Osteoblast (primary cell): ENCODE measurements around the gene MUS81. TPM values are rescaled to one million over a fixed set of nuclear protein-coding genes. Genes with fewer than 3 reads are reported as not detected.
A peak's percentile ranks its signal among the peaks of the same experiment; 100 is the strongest.

Source experiments
- DNase-seq: peaks from one replicate; pipeline ENCODE4 v3.0.0; 2011; ENCODE audit warnings: low spot score, mixed read lengths; ENCODE audit not compliant: insufficient read length; ENCODE audit errors: missing footprints
- H2AFZ ChIP-seq: 2 replicates; pipeline ENCODE4 v1.6.0; 2011; ENCODE audit warnings: mild to moderate bottlenecking, low read length
- H3K27ac ChIP-seq: 2 replicates; pipeline ENCODE4 v1.5.1; 2011; ENCODE audit warnings: mild to moderate bottlenecking, low read depth, low read length, moderate library complexity
- H3K27me3 ChIP-seq: 2 replicates; pipeline ENCODE4 v1.6.0; 2012; ENCODE audit warnings: mild to moderate bottlenecking, control low read depth, inconsistent platforms, low read length, moderate library complexity; ENCODE audit not compliant: insufficient read depth
- H3K36me3 ChIP-seq: 2 replicates; pipeline ENCODE4 v1.5.1; 2011; ENCODE audit warnings: mild to moderate bottlenecking, low read length, control low read depth, moderate library complexity; ENCODE audit not compliant: insufficient read depth
- H3K4me1 ChIP-seq: 2 replicates; pipeline ENCODE4 v1.5.1; 2011; ENCODE audit warnings: mild to moderate bottlenecking, low read length, control low read depth, moderate library complexity; ENCODE audit not compliant: insufficient read depth
- H3K4me2 ChIP-seq: 2 replicates; pipeline ENCODE4 v1.6.0; 2011; ENCODE audit warnings: mild to moderate bottlenecking, low read length; ENCODE audit not compliant: insufficient read depth
- H3K4me3 ChIP-seq: fragments of 200-600 bp; sonication (generic); 3 replicates; pipeline ENCODE4 v1.5.1; 2012; ENCODE audit warnings: mild to moderate bottlenecking, low read length, inconsistent platforms; ENCODE audit not compliant: insufficient read depth
- H3K79me2 ChIP-seq: 2 replicates; pipeline ENCODE4 v1.6.0; 2012; ENCODE audit warnings: mild to moderate bottlenecking, low read length, control low read depth, inconsistent platforms; ENCODE audit not compliant: insufficient read depth
- H3K9me3 ChIP-seq: 2 replicates; pipeline ENCODE4 v1.5.1; 2011; ENCODE audit warnings: low read depth, low read length, control low read depth
- H4K20me1 ChIP-seq: 2 replicates; pipeline ENCODE4 v1.6.0; 2012; ENCODE audit warnings: mild to moderate bottlenecking, low read length, control low read depth; ENCODE audit not compliant: insufficient read depth
- total RNA-seq: library from RNA; depleted of rRNA; stranded (reverse); fragments of >200 nt; gene quantifications from 2 replicates; pipeline ENCODE4 v1.2.3, GENCODE V29; 2012
- TF ChIP-seq, protein P1 (sequence below): IDR thresholded peaks from 2 replicates; pipeline ENCODE4 v1.5.1; 2011; ENCODE audit warnings: mild to moderate bottlenecking, low read depth, low read length, moderate library complexity; ENCODE audit errors: extremely low read depth

The MUS81 gene
- total RNA-seq, 1 donor = 53.6 TPM

DNA sequence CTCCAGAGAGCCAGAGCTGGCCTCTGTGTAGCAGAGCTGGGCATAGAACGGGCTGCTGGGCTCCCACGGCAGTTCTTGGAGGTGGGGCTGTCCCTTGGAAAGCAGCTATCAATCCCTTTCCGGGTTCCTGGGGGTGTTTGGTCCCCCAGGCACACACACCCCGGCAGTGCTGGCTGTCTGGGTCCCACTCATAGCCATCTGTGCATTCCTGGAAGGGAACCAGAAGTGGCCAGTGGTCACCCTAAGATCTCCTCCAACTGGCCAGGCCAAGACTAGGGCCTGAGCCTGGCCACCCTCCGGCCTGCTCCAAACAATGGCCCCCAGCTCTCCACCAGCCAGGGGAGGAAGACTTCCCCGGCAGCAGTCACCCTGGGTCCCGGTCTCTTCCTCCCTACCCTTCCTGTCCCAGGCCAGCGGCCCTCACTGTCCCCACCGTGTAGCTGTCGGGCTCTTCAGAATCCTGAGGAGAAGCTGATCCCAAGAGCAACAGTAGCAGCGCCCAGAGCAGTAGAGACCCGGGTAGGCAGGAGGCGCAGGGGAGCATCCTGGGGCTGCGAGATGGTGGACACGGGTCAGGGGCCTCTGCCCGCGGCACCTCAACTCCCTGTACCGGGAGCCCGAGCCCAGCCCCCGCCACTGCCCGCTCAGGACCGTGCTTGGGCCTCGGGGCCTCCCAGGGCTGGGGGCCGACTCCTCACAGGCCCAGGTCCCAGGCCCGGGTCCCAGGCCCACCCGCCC is 11.7 kb downstream of the MUS81 start:
- peaks cover 44% of the 10 kb centered on the region for H3K79me2 ChIP-seq
- H3K4me2 ChIP-seq = peak overlapping the region; percentile 81
- peak overlapping the region; percentile 68 for H3K27ac ChIP-seq
- H3K9me3 ChIP-seq = no peaks in the 10 kb centered on the region
- H2AFZ ChIP-seq = no peak overlapping the region
- no peaks in the 10 kb centered on the region for H3K27me3 ChIP-seq
- peaks cover 20% of the 10 kb centered on the region for H3K4me1 ChIP-seq
- peaks cover 22% of the 10 kb centered on the region for H4K20me1 ChIP-seq
- peak overlapping the region; percentile 81 for H3K4me3 ChIP-seq
- peaks cover 37% of the 10 kb centered on the region for H3K36me3 ChIP-seq
- DNase-seq = peak; percentile 97
- TF ChIP-seq, protein P1, sequence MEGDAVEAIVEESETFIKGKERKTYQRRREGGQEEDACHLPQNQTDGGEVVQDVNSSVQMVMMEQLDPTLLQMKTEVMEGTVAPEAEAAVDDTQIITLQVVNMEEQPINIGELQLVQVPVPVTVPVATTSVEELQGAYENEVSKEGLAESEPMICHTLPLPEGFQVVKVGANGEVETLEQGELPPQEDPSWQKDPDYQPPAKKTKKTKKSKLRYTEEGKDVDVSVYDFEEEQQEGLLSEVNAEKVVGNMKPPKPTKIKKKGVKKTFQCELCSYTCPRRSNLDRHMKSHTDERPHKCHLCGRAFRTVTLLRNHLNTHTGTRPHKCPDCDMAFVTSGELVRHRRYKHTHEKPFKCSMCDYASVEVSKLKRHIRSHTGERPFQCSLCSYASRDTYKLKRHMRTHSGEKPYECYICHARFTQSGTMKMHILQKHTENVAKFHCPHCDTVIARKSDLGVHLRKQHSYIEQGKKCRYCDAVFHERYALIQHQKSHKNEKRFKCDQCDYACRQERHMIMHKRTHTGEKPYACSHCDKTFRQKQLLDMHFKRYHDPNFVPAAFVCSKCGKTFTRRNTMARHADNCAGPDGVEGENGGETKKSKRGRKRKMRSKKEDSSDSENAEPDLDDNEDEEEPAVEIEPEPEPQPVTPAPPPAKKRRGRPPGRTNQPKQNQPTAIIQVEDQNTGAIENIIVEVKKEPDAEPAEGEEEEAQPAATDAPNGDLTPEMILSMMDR = peak; percentile 18

DNA sequence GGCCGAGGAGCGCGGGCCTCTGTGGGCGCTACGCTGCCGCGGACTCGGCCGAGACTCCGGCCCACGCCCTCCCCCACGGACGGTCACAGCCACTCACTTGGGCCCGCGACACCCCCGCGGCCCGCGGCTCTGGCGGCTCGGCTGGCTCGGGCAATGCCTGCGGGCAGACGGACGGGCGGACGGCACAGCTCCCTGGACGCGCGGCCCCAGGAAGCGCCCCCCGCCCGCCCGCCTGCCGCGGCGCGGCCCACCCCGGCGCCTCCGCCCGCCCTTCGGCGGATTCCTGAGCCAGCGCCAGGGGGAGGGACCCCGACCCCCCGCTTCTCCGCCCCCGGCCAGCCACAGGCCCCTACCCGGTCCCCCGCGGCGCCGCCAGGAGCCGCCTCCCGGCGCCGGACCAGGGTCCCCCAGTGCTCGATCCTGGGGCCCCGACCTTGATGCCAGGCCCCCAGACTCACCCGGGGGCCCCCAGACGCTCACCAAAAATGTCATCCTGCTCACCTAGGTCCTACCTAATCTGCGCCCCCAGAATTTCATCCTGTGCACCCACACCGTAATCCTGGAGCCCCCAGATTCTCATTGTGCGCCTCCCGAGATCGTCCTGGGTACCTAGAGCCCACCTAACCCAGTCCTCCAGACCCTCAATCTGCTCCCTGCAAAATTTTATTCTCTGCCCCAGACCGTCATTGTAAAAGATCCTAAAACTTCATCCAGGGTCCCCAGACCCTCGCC is 12.5 kb downstream of the MUS81 start, which contains the start of gene EFEMP2:
Gene EFEMP2, minus strand, starts transcription at position 215 of the 732 bp plus-strand sequence. CDS start 446 bp downstream, outside the sequence.
- H3K27ac ChIP-seq = peak within 1 kb of the TSS; percentile 80
- TF ChIP-seq, protein P1 = no peak
- peak within 1 kb of the TSS; percentile 94 for H3K4me2 ChIP-seq
- no peaks in the 10 kb centered on the region for H3K27me3 ChIP-seq
- peaks cover 20% of the 10 kb centered on the region for H3K4me1 ChIP-seq
- peaks cover 17% of the 10 kb centered on the region for H4K20me1 ChIP-seq
- peak within 1 kb of the TSS; percentile 72 for H2AFZ ChIP-seq
- peaks cover 43% of the 10 kb centered on the region for H3K79me2 ChIP-seq
- DNase-seq = peak; percentile 96
- no peaks in the 10 kb centered on the region for H3K9me3 ChIP-seq
- H3K4me3 ChIP-seq = peak within 1 kb of the TSS; percentile 81
- H3K36me3 ChIP-seq = peaks cover 35% of the 10 kb centered on the region

DNA sequence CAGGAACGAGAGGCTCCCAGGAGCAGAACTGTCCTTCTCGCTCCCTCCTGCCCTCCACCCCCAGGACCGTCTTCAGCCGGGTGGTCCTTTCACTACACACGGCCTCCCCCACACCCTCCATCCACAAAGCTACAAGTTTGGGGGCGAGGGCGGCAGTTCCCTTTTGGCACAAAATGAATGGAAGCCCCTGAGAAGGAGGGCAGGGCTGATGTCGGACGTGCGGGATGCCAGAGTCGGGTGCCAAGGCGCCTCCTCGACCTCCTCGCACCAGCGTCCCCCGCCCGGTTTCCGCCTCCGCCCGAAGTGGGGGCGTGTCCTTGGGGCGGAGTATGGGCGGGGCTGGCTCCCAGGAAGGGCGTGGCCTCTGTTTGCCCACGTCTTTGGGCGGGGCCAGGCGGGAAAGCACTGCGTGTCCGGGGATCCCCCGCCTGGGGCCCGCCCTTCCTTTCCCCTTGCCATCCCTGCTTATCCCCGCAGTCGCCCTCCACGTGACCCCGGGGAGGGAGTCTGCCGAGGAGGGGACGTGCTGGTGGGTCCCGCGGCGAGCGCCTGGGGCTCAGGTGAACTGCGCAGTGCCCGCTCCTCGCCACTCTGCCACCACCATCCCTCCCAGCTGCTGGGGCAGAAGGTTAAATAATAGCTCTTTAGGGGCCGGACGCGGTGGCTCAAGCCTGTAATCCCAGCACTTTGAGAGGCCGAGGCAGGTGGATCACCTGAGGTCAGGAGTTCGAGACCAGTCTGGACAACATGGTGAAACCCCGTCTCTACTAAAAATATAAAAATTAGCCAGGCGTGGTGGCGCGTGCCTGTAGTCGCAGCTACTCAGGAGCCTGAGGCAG is 13.3 kb downstream of the MUS81 start:
- peak overlapping the region; percentile 80 for H3K27ac ChIP-seq
- H3K9me3 ChIP-seq = no peaks in the 10 kb centered on the region
- peak overlapping the region; percentile 94 for H3K4me2 ChIP-seq
- peak; percentile 99 for DNase-seq
- peaks cover 20% of the 10 kb centered on the region for H3K4me1 ChIP-seq
- H3K27me3 ChIP-seq = no peaks in the 10 kb centered on the region
- TF ChIP-seq, protein P1 = no peak
- H2AFZ ChIP-seq = peak overlapping the region; percentile 72
- H3K4me3 ChIP-seq = peak overlapping the region; percentile 81
- H3K79me2 ChIP-seq = peaks cover 37% of the 10 kb centered on the region
- H3K36me3 ChIP-seq = peaks cover 27% of the 10 kb centered on the region
- H4K20me1 ChIP-seq = peaks cover 11% of the 10 kb centered on the region
